HG02610 (cell line): ENCODE results near the gene WDTC1.
A peak's percentile ranks its signal among the peaks of the same experiment; 100 is the strongest.
"Not testable (repeated sequence)": the region's sequence is repeated elsewhere in the genome, so short reads cannot be mapped to it uniquely, and the experiment has no call there.

ENCODE experiments used
- ATAC-seq: cut with Tn5 transposase; IDR thresholded peaks from one replicate; pipeline ENCODE4 v1.9.1; 2021; ENCODE audit warnings: mild to moderate bottlenecking, moderate library complexity; ENCODE audit not compliant: unreplicated experiment

The WDTC1 gene, protein sequence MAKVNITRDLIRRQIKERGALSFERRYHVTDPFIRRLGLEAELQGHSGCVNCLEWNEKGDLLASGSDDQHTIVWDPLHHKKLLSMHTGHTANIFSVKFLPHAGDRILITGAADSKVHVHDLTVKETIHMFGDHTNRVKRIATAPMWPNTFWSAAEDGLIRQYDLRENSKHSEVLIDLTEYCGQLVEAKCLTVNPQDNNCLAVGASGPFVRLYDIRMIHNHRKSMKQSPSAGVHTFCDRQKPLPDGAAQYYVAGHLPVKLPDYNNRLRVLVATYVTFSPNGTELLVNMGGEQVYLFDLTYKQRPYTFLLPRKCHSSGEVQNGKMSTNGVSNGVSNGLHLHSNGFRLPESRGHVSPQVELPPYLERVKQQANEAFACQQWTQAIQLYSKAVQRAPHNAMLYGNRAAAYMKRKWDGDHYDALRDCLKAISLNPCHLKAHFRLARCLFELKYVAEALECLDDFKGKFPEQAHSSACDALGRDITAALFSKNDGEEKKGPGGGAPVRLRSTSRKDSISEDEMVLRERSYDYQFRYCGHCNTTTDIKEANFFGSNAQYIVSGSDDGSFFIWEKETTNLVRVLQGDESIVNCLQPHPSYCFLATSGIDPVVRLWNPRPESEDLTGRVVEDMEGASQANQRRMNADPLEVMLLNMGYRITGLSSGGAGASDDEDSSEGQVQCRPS

DNA sequence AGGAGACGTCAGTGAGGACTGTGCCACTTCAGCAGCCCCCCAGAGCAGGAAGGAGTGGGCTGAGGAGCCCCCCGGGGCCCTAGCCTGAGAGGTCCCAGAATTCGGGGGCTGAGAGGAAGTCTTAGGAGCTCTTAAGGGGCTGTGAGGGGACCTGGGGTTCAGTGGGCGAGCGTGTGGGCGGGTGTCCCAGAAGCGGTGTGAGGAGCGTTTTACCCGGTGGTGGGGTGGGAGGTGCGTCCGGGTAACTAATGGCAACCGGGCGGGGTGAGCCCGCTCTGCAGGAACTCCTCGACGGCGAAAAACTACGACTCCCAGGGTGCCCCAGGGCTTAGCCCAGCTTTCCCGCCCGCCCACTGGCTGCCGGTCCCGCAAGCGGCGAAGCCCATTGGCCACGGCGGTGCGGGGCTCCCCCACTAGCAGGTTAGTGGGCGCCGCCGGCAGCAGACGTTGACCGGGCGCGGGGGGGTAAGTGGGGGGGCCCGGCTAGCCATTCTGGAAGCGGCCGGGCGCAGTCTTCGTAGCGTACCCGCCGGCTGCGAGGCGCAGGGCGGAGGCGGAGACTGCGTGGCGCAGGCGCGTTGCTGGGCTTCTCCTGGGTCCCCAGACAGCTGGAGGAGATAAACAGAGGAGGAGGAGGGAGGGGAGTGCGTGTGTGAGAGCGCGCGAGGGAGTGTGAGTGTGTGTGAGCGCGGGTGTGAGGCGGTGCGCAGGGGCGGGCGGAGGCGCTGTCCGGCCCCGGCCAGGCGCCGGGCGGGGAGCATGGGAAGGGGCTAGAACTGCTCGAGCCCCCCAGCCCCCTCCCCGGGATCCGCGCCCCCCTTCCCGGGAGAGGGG is at the start of gene WDTC1:
Gene WDTC1 (plus strand): TSS at position 584 of the 834 bp plus-strand sequence. CDS start 26,423 bp downstream, outside the sequence.
- ATAC-seq, result peak; percentile 89

- not testable (repeated sequence) for ATAC-seq
Measured at GRCh38 chr1:27184665-27185064, 49.8 kb upstream of the WDTC1 start.

DNA sequence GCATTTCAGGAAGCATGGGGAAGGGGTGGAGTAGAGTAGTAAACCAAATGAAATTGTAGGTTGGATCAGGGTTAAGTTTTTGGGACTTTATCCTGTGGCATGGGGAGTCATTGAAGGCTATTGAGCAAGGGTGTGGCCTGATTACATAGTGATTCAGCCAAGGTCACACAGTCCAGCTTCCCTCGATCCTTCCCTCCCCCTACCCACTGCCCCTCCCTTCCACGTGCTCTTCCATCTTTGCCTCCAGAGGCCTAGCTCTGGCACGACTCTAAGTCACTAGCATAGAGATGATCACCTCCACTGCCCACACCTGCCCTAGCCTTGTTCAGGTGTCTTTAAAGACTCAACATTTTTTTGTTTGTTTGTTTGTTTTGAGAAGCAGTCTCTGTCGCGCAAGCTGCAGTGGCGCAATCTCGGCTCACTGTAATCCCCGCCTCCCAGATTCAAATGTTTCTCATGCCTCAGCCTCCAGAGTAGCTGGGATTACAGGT is 42.3 kb upstream of the WDTC1 start:
- no peak for ATAC-seq

- no peak for ATAC-seq
Measured at GRCh38 chr1:27193194-27193593, 41.2 kb upstream of the WDTC1 start.

- ATAC-seq, result no peak
Measured at GRCh38 chr1:27201295-27201694, 33.1 kb upstream of the WDTC1 start.

DNA sequence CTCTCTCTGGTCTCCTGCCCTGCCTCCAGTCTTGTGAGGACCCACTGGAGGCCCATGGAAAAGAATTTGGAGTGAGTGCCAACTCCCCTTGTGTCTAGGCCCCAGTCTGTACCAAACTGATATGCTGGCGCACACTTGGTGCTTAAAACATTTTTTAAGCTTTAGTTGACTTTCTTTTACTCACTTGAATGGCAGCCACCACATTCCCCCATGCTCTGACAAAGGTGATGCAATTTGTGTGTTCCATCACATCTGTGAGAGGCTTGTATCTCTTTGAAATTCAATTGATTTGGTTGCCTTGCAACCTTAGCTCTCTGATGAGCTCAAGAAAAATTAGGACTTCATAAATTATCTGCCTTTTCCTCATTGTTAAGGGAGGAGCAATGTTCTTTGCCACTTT is 30.5 kb upstream of the WDTC1 start:
- no peak for ATAC-seq

DNA sequence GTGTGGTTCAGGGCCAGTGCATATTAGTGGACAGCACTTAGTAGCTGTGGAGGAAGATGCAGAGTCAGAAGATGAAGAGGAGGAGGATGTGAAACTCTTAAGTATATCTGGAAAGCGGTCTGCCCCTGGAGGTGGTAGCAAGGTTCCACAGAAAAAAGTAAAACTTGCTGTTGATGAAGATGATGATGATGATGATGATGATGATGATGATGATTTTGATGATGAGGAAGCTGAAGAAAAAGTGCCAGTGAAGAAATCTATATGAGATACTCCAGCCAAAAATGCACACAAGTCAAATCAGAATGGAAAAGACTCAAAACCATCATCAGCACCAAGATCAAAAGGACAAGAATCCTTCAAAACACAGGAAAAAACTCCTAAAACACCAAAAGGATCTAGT is 27.2 kb upstream of the WDTC1 start:
- ATAC-seq, result not testable (repeated sequence)

DNA sequence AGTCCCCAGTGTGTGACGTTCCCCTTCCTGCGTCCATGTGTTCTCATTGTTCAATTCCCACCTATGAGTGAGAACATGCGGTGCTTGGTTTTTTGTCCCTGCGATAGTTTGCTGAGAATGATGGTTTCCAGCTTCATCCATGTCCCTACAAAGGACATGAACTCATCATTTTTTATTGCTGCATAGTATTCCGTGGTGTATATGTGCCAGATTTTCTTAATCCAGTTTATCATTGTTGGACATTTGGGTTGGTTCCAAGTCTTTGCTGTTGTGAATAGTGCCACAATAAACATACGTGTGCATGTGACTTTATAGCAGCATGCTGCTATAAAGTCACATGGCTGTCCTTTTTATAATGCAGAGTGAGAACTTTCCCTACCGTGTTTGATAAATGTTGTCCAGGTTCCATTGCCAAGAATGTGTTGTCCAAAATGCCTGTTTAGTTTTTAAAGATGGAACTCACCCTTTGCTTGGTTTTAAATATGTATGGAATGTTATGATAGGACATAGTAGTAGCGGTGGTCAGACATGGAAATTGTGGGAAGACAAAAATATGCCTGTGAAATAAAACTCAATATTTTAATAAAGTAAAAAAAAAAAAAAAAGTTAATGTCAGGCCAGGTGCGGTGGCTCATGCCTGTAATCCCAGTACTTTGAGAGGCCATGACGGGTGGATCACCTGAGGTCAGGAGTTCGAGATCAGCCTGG is 26.1 kb upstream of the WDTC1 start:
- not testable (repeated sequence) for ATAC-seq

GRCh38 chr1:27216466-27216865 is 18.0 kb upstream of the WDTC1 start:
- ATAC-seq, result no peak

- no peak for ATAC-seq
Measured at GRCh38 chr1:27217401-27217800, 17.0 kb upstream of the WDTC1 start.

DNA sequence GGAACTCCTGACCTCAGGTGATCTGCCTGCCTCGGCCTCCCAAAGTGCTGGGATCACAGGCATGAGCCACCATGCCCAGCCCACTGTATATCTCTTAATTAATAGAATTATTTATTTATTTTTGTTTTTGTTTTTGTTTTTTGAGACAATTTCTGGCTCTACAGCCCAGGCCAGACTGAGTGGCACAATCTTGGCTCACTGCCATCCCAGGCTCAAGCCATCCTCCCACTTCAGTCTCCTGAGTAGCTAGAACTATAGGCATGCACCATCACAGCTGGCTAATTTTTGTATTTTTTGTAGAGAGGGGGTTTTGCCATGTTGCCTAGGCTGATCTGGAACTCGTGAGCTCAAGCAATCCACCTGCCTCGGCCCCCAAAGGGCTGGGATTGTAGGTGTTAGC is 15.7 kb upstream of the WDTC1 start:
- no peak for ATAC-seq

DNA sequence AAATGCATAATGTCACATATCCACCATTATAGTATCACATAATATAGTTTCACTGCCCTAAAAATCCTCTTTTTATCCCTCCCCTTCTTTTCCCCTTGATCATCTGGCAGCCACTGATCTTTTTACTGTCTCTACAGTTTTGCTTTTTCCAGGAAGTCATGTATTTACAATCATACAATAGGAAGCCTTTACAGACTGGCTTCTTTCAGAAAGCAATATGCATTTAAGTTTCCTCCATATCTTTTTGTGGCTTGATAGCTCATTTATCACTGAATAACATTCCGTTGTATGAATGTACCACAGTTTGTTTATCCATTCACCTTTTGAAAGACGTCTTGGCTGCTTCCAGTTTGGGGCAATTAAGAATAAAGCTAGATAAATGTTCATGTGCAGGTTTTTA is 14.3 kb upstream of the WDTC1 start:
- no peak for ATAC-seq

- ATAC-seq, result not testable (repeated sequence)
Measured at GRCh38 chr1:27220702-27221497, 13.5 kb upstream of the WDTC1 start.

GRCh38 chr1:27225621-27226020 is 8.8 kb upstream of the WDTC1 start:
- no peak for ATAC-seq

DNA sequence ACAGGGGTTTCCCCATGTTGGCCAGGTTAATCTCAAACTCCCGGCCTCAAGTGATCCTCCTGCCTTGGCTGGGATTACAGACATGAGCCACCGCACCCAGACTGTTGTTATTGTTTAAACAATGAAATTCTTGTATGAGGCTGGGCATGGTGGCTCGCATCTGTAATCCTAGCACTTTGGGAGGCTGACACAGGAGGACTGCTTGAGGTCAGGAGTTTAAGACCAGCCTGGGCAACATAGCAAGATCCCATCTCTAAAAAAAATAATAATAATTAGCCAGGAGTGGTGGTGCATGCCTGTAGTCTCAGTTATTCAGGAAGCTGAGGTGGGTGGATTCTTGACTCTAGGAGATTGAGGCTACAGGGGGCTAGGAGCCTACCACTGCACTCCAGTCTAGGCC is 6.7 kb upstream of the WDTC1 start:
- ATAC-seq, result no peak

GRCh38 chr1:27233667-27234048 is 774 bp upstream of the WDTC1 start:
- no peak for ATAC-seq

- ATAC-seq, result no peak
Measured at GRCh38 chr1:27235827-27236226, 1.4 kb downstream of the WDTC1 start.

GRCh38 chr1:27237112-27237511 is 2.7 kb downstream of the WDTC1 start:
- ATAC-seq, result no peak

GRCh38 chr1:27238032-27238431 is 3.6 kb downstream of the WDTC1 start:
- ATAC-seq, result no peak

- ATAC-seq, result no peak
Measured at GRCh38 chr1:27241677-27242076, 7.2 kb downstream of the WDTC1 start.
